SU-DHL-6 (cell line): ENCODE measurements around the gene RTCA.
"Not testable (repeated sequence)": the region's sequence is repeated elsewhere in the genome, so short reads cannot be mapped to it uniquely, and the experiment has no call there.

Experiments used
- H2AFZ ChIP-seq: fragments of 200-600 bp; sonication (generic); 2 replicates; pipeline ENCODE4 v1.6.1; 2014; ENCODE audit warnings: low read depth, mild to moderate bottlenecking, moderate library complexity, mixed read lengths, antibody characterized with exemption, low read length; ENCODE audit not compliant: severe bottlenecking
- H3F3A ChIP-seq: fragments of 200-600 bp; shearing (Covaris generic); 2 replicates; pipeline ENCODE4 v1.6.0; 2016; ENCODE audit warnings: antibody characterized with exemption, mild to moderate bottlenecking; ENCODE audit not compliant: insufficient read depth
- H3K27ac ChIP-seq: fragments of 200-600 bp; sonication (generic); 2 replicates; pipeline ENCODE4 v1.5.1; 2016; ENCODE audit warnings: low read depth, mild to moderate bottlenecking, low read length, moderate library complexity, mixed read lengths
- H3K27me3 ChIP-seq: fragments of 200-600 bp; sonication (generic), shearing (Covaris generic); 2 replicates; pipeline ENCODE4 v1.6.0; 2014; ENCODE audit warnings: mild to moderate bottlenecking, low read length
- H3K36me3 ChIP-seq: fragments of 200-600 bp; sonication (generic); 2 replicates; pipeline ENCODE4 v1.6.1; 2014; ENCODE audit warnings: mild to moderate bottlenecking, low read length, mixed read lengths
- H3K4me2 ChIP-seq: fragments of 300-600, 200-600 bp; shearing (Covaris generic), sonication (generic); 2 replicates; pipeline ENCODE4 v1.6.0; 2014; ENCODE audit warnings: low read length, low read depth, mild to moderate bottlenecking; ENCODE audit not compliant: poor library complexity, severe bottlenecking
- H3K4me3 ChIP-seq: fragments of 200-600 bp; sonication (generic); 2 replicates; pipeline ENCODE4 v1.5.1; 2014; ENCODE audit warnings: antibody characterized with exemption, low read length, mild to moderate bottlenecking, mixed read lengths; ENCODE audit not compliant: insufficient read depth, poor library complexity, severe bottlenecking
- H3K79me2 ChIP-seq: fragments of 200-600 bp; sonication (generic); 2 replicates; pipeline ENCODE4 v1.6.1; 2014; ENCODE audit warnings: mild to moderate bottlenecking, low read length, moderate library complexity; ENCODE audit not compliant: insufficient read depth
- H3K9ac ChIP-seq: fragments of 200-600 bp; sonication (generic); 2 replicates; pipeline ENCODE4 v1.7.0; 2014; ENCODE audit warnings: mild to moderate bottlenecking, low read length
- H3K9me2 ChIP-seq: fragments of 200-600 bp; sonication (generic); replicated peaks from 2 replicates; pipeline ENCODE4 v1.6.1; 2014; ENCODE audit warnings: low read length; ENCODE audit not compliant: insufficient read depth
- H3K9me3 ChIP-seq: fragments of 200-600 bp; sonication (generic); 2 replicates; pipeline ENCODE4 v1.6.1; 2014; ENCODE audit warnings: low read length, mixed read lengths; ENCODE audit not compliant: insufficient read depth
- H4K20me1 ChIP-seq: fragments of 200-600 bp; sonication (generic); 2 replicates; pipeline ENCODE4 v1.6.1; 2014; ENCODE audit warnings: low read depth, mild to moderate bottlenecking, antibody characterized with exemption, low read length, moderate library complexity, mixed read lengths
- EZH2phosphoT487 ChIP-seq: fragments of 200-600 bp; sonication (generic), shearing (Covaris generic); conservative IDR thresholded peaks from 2 replicates; pipeline ENCODE4 v1.6.1; 2018; ENCODE audit warnings: mild to moderate bottlenecking, antibody characterized with exemption, low read length, moderate library complexity, mixed read lengths
- TF ChIP-seq, protein P1 (sequence below): fragments of 200-600 bp; sonication (generic); IDR thresholded peaks from one replicate; pipeline ENCODE4 v1.5.1; 2017; ENCODE audit warnings: antibody characterized with exemption, mild to moderate bottlenecking, low read length, moderate library complexity; ENCODE audit not compliant: insufficient read depth, poor library complexity, severe bottlenecking

Gene RTCA

DNA sequence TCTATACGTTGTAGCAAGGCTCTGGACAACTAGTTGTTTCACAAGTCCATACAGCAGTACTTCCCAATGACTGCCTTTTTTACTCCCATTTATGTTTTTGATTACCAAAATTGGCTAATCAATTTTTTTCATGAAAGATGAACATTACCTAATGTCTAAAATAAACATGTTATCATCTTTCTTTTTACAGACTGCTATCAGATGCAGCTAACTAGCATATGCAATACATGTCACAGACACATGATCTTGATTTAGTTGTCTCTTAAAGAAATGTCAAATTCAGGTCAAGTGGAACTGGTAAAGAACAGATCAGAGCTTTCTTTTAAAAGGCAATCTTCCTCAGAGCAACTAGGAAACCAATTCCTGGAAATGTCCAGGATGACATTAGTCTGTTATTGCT, 15.8 kb upstream of the RTCA start:
- TF ChIP-seq EZH2phosphoT487: no peak
- Histone ChIP-seq H3K36me3 (no peaks in the 10 kb centered on the region), H3F3A (no peaks in the 10 kb centered on the region), H3K4me2 (peak overlapping the region; percentile 66), H2AFZ (peak overlapping the region; percentile 92), H4K20me1 (no peaks in the 10 kb centered on the region), H3K79me2 (no peaks in the 10 kb centered on the region; the same call in 1 of the 2 replicates), H3K9me3 (no peaks in the 10 kb centered on the region), H3K9ac (peak overlapping the region; percentile 76), H3K27me3 (no peaks in the 10 kb centered on the region), H3K27ac (no peak overlapping the region), H3K4me3 (peak overlapping the region; percentile 75), H3K9me2 (no peaks in the 10 kb centered on the region)

DNA sequence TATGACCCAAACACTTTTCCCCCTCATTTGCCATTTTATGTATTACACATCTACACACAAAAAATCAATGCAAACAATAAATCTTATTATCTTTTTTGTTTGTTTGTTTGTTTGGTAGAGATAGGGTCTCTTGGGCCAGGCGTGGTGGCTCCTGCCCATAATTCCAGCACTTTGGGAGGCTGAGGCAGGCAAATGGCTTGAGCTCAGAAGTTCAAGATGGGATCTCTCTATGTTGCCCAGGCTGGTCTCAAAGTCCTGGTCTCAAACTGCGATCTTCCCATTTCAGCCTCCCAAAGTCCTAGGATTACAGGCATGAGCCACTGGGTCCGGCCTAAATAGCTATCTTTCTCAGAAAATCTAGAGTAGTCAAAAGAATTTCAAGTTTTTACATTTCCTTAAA, 15.2 kb upstream of the RTCA start:
- H3K9ac ChIP-seq: no peak overlapping the region
- H3K4me3 ChIP-seq: no peak overlapping the region
- H2AFZ ChIP-seq: no peak overlapping the region
- no peaks in the 10 kb centered on the region for H3K79me2 ChIP-seq
- no peaks in the 10 kb centered on the region for H4K20me1 ChIP-seq
- no peaks in the 10 kb centered on the region for H3F3A ChIP-seq
- no peak overlapping the region for H3K4me2 ChIP-seq
- H3K9me3 ChIP-seq: no peaks in the 10 kb centered on the region
- H3K27me3 ChIP-seq: no peaks in the 10 kb centered on the region
- no peaks in the 10 kb centered on the region for H3K36me3 ChIP-seq
- no peak overlapping the region for H3K27ac ChIP-seq
- no peaks in the 10 kb centered on the region for H3K9me2 ChIP-seq
- no peak for TF ChIP-seq EZH2phosphoT487

DNA sequence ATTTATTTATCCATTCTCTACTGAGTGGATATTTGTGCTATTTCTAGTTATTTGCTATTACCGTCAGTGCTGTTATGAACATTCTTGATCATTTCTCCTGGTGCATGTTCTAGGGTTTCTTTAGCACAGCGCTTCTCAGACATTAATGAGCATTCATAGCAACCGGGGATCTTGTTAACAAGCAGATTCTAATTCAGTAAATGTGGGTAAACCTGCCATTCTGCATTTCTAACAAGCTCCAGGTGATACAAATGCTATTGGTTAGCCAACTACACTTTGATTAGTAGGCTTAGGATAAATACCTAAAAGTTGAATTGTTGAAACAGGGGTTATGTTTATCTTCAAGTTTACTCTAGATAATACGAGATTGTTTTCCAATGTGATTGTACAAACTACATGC, 13.1 kb upstream of the RTCA start:
- H3K27me3 ChIP-seq: no peaks in the 10 kb centered on the region
- no peak overlapping the region for H3K27ac ChIP-seq
- TF ChIP-seq, protein P1, sequence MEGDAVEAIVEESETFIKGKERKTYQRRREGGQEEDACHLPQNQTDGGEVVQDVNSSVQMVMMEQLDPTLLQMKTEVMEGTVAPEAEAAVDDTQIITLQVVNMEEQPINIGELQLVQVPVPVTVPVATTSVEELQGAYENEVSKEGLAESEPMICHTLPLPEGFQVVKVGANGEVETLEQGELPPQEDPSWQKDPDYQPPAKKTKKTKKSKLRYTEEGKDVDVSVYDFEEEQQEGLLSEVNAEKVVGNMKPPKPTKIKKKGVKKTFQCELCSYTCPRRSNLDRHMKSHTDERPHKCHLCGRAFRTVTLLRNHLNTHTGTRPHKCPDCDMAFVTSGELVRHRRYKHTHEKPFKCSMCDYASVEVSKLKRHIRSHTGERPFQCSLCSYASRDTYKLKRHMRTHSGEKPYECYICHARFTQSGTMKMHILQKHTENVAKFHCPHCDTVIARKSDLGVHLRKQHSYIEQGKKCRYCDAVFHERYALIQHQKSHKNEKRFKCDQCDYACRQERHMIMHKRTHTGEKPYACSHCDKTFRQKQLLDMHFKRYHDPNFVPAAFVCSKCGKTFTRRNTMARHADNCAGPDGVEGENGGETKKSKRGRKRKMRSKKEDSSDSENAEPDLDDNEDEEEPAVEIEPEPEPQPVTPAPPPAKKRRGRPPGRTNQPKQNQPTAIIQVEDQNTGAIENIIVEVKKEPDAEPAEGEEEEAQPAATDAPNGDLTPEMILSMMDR: no peak
- TF ChIP-seq EZH2phosphoT487: no peak
- no peaks in the 10 kb centered on the region for H3K79me2 ChIP-seq
- H2AFZ ChIP-seq: no peak overlapping the region
- H3K9me2 ChIP-seq: no peaks in the 10 kb centered on the region
- H3K4me3 ChIP-seq: no peak overlapping the region
- H4K20me1 ChIP-seq: no peaks in the 10 kb centered on the region
- no peaks in the 10 kb centered on the region for H3K9me3 ChIP-seq
- H3F3A ChIP-seq: no peaks in the 10 kb centered on the region
- H3K4me2 ChIP-seq: no peak overlapping the region
- H3K9ac ChIP-seq: no peak overlapping the region
- no peaks in the 10 kb centered on the region for H3K36me3 ChIP-seq

DNA sequence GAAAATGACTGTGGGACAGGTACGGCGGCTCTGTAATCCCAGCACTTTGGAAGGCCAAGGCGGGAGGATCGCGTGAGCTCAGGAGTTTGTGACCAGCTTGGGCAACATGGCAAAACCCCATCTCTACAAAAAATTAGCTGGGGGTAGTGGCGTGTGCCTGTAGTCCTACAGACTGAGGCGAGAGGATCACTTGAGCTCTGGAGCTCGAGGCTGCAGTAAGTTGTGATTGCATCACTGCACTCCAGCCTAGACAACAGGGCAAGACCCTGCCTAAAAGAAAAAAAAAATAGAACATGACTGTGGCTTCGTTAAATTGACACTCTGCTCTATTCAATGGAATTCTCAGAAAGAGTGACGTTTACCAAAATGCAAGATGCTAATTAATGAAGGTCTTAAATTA, 12.5 kb upstream of the RTCA start:
- Histone ChIP-seq H2AFZ (no peak overlapping the region), H4K20me1 (no peaks in the 10 kb centered on the region), H3F3A (no peaks in the 10 kb centered on the region), H3K9me2 (no peaks in the 10 kb centered on the region), H3K4me3 (no peak overlapping the region), H3K27ac (no peak overlapping the region), H3K4me2 (no peak overlapping the region), H3K79me2 (no peaks in the 10 kb centered on the region), H3K9me3 (no peaks in the 10 kb centered on the region), H3K9ac (no peak overlapping the region), H3K36me3 (no peaks in the 10 kb centered on the region), H3K27me3 (no peaks in the 10 kb centered on the region)
- TF ChIP-seq, protein P1: no peak
- no peak for TF ChIP-seq EZH2phosphoT487

DNA sequence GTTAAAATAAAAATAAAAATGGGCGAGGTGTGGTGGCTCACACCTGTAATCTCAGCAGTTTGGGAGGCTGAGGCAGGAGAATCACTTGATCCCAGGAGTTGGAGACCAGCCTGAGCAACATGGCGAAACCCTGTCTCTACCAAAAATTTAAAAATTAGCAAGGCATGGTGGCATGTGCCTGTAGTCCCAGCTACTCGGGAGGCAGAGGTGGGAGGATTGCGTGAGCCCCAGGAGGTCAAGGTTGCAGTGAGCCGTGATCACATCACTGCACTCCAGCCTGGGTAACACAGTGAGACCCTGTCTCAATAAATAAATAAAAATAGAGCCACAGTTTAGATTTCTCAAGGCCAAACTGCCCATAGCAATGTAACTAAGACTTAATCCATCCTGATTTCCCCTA, 9.7 kb upstream of the RTCA start:
- H3K36me3 ChIP-seq, H3K79me2 ChIP-seq, H3K27ac ChIP-seq, H3K4me3 ChIP-seq, H3K9me2 ChIP-seq, H3K9me3 ChIP-seq, H3K9ac ChIP-seq, H3K27me3 ChIP-seq, H4K20me1 ChIP-seq, H3F3A ChIP-seq, H2AFZ ChIP-seq, H3K4me2 ChIP-seq: not testable (repeated sequence)

DNA sequence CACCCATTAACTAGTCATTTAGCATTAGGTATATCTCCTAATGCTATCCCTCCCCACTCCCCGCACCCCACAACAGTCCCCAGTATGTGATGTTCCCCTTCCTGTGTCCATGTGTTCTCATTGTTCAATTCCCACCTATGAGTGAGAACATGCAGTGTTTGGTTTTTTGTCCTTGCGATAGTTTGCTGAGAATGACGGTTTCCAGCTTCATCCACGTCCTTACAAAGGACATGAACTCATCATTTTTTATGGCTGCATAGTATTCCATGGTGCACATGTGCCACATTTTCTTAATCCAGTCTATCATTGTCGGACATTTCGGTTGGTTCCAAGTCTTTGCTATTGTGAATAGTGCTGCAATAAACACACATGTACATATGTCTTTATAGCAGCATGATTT, 7.6 kb upstream of the RTCA start:
- H3K36me3 ChIP-seq, H3K9me3 ChIP-seq, H3F3A ChIP-seq, H3K27me3 ChIP-seq, H2AFZ ChIP-seq, H3K9ac ChIP-seq, H3K4me2 ChIP-seq, H3K4me3 ChIP-seq, H3K9me2 ChIP-seq, H3K27ac ChIP-seq, H4K20me1 ChIP-seq, H3K79me2 ChIP-seq: not testable (repeated sequence)
